A549 (cell line): ENCODE results near the gene MEDAG. TPM values are rescaled to one million over a fixed set of nuclear protein-coding genes. Genes with fewer than 3 reads are reported as not detected.

Source experiments
- ATAC-seq, 2 experiments: fragments of 200-7000 bp in 1 of 2; fragments of >200 bp in 1 of 2; cut with Nextera tagmentation in 1 of 2; cut with Tn5 transposase in 1 of 2; 3 replicates each; pipeline versions ENCODE4 v1.8.0 to v1.9.1; 2018 to 2020; ENCODE audit warnings: mild to moderate bottlenecking in 1 of 2, moderate library complexity in 1 of 2
- CTCF ChIA-PET: fragments of 300-600 bp; sonication (Branson Sonifier 250); formaldehyde crosslinking; extraction: SDS; loops from one replicate; lab custom pipeline; 2021; ENCODE audit warnings: antibody characterized with exemption, inconsistent platforms; lab: Yijun Ruan, JAX
- POLR2A ChIA-PET: fragments of 350-600 bp; formaldehyde crosslinking; extraction: SDS; loops from one replicate; lab custom pipeline; 2021; ENCODE audit warnings: antibody characterized with exemption, inconsistent platforms; lab: Yijun Ruan, JAX
- DNase-seq, 2 experiments: peaks; one replicate each; pipeline versions ENCODE4 v3.0.0 to v3.0.0-alpha.2; 2011 to 2016; ENCODE audit warnings: low read depth in 1 of 2, low spot score in 1 of 2
- FAIRE-seq: peaks from 2 replicates; lab custom pipeline; 2011; peaks lifted over from hg19 to GRCh38; lab: Jason Lieb, UNC
- H3K27ac ChIP-seq, 2 experiments: fragments of >200 bp; sonication (Bioruptor Twin); formaldehyde crosslinking; 3 replicates each; pipeline ENCODE4 v1.5.1; 2016 to 2017
- H3K4me1 ChIP-seq: fragments of >200 bp; sonication (Bioruptor Twin); formaldehyde crosslinking; 3 replicates; pipeline ENCODE4 v1.6.1; 2016
- H3K4me2 ChIP-seq: fragments of >200 bp; sonication (Bioruptor Twin); formaldehyde crosslinking; 3 replicates; pipeline ENCODE4 v1.6.1; 2016
- H3K4me3 ChIP-seq: fragments of >200 bp; sonication (Bioruptor Twin); formaldehyde crosslinking; 3 replicates; pipeline ENCODE4 v1.5.1; 2016
- H3K9me3 ChIP-seq: fragments of >200 bp; sonication (Bioruptor Twin); formaldehyde crosslinking; 3 replicates; pipeline ENCODE4 v1.6.1; 2016
- BCL3 ChIP-seq: fragments of >200 bp; sonication (Bioruptor Twin); formaldehyde crosslinking; IDR thresholded peaks from 3 replicates; pipeline ENCODE4 v1.6.1; 2016
- BHLHE40 ChIP-seq: IDR thresholded peaks from 2 replicates; pipeline ENCODE4 v1.6.1; 2012; ENCODE audit warnings: low read depth, low read length, inconsistent platforms
- CHD2 ChIP-seq: fragments of 150-350 bp; IDR thresholded peaks from 2 replicates; pipeline ENCODE4 v1.6.1; 2014; ENCODE audit warnings: low read length; ENCODE audit not compliant: partially characterized antibody
- CHD4 ChIP-seq: fragments of 200-600 bp; sonication (generic); IDR thresholded peaks from 2 replicates; pipeline ENCODE4 v1.6.1; 2016; ENCODE audit warnings: antibody characterized with exemption, mild to moderate bottlenecking, borderline replicate concordance
- EHF ChIP-seq: fragments of 250-450 bp; sonication (Bioruptor Pico); IDR thresholded peaks from 2 replicates; pipeline ENCODE4 v1.5.0; 2020; ENCODE audit warnings: mild to moderate bottlenecking
- ESRRA ChIP-seq: fragments of 150-350 bp; IDR thresholded peaks from 2 replicates; pipeline ENCODE4 v1.6.1; 2014; ENCODE audit warnings: mild to moderate bottlenecking, low read length, borderline replicate concordance
- FOSB ChIP-seq: fragments of 250-450 bp; sonication (Bioruptor Pico); IDR thresholded peaks from 2 replicates; pipeline ENCODE4 v1.5.0; 2020; ENCODE audit warnings: mild to moderate bottlenecking, moderate library complexity
- FOSL2 ChIP-seq, 2 experiments: fragments of 450-650 bp in 1 of 2; fragments of >200 bp in 1 of 2; sonication (Bioruptor Twin) in 1 of 2; formaldehyde crosslinking; IDR thresholded peaks; 2 replicates each; pipeline versions ENCODE4 v1.5.0 to v1.6.1; 2016 to 2020; ENCODE audit warnings: mild to moderate bottlenecking in 1 of 2, moderate library complexity in 1 of 2
- FOXS1 ChIP-seq: fragments of 250-450 bp; sonication (Bioruptor Pico); IDR thresholded peaks from 2 replicates; pipeline ENCODE4 v1.5.0; 2020; ENCODE audit warnings: mild to moderate bottlenecking, moderate library complexity
- HES2 ChIP-seq: fragments of >200 bp; sonication (Bioruptor Twin); formaldehyde crosslinking; IDR thresholded peaks from 2 replicates; pipeline ENCODE4 v1.6.1; 2016
- HOXA7 ChIP-seq: fragments of 250-450 bp; sonication (Bioruptor Pico); IDR thresholded peaks from 2 replicates; pipeline ENCODE4 v1.5.0; 2020; ENCODE audit warnings: mild to moderate bottlenecking, moderate library complexity
- JUNB ChIP-seq: fragments of >200 bp; sonication (Bioruptor Twin); formaldehyde crosslinking; IDR thresholded peaks from 2 replicates; pipeline ENCODE4 v1.6.1; 2016
- MAFK ChIP-seq: fragments of 450-650 bp; IDR thresholded peaks from 2 replicates; pipeline ENCODE4 v1.6.1; 2014; ENCODE audit not compliant: partially characterized antibody
- MAX ChIP-seq: IDR thresholded peaks from 2 replicates; pipeline ENCODE4 v1.6.1; 2012
- NFE2L2 ChIP-seq: fragments of 150-350 bp; conservative IDR thresholded peaks from 2 replicates; pipeline ENCODE4 v1.6.1; 2014; ENCODE audit warnings: low read length
- PHF8 ChIP-seq: fragments of 200-600 bp; sonication (generic); IDR thresholded peaks from 2 replicates; pipeline ENCODE4 v1.6.1; 2016; ENCODE audit warnings: low read depth, mild to moderate bottlenecking, antibody characterized with exemption, moderate library complexity, borderline replicate concordance
- POLR2A ChIP-seq: IDR thresholded peaks from 2 replicates; pipeline ENCODE4 v1.6.1; 2012; ENCODE audit warnings: mild to moderate bottlenecking, low read length
- RAD21 ChIP-seq, 2 experiments: fragments of >200 bp in 1 of 2; sonication (Bioruptor Twin) in 1 of 2; formaldehyde crosslinking in 1 of 2; IDR thresholded peaks in 1 of 2; conservative IDR thresholded peaks in 1 of 2; 2 replicates in 1 of 2; 3 replicates in 1 of 2; pipeline ENCODE4 v1.6.1; 2012 to 2018; ENCODE audit warnings: inconsistent platforms in 1 of 2
- RARB ChIP-seq: fragments of 250-450 bp; sonication (Bioruptor Pico); IDR thresholded peaks from 2 replicates; pipeline ENCODE4 v1.8.0; 2021; ENCODE audit warnings: mild to moderate bottlenecking, moderate library complexity
- ZC3H11A ChIP-seq: fragments of 450-650 bp; IDR thresholded peaks from 2 replicates; pipeline ENCODE4 v1.6.1; 2014; ENCODE audit warnings: antibody characterized with exemption, mild to moderate bottlenecking
- ZSCAN20 ChIP-seq: fragments of 250-450 bp; sonication (Bioruptor Pico); IDR thresholded peaks from 2 replicates; pipeline ENCODE4 v1.8.0; 2022; ENCODE audit warnings: mild to moderate bottlenecking, moderate library complexity
- WGBS: methylation state at CpG from one replicate; pipeline ENCODE4 v1.1.6; 2017; ENCODE audit errors: missing lambda C conversion rate; 5-methylcytosine and 5-hydroxymethylcytosine counted together
- polyA plus RNA-seq, 4 experiments: library from polyadenylated mRNA; depleted of rRNA in 3 of 4; stranded (reverse); fragments of >200 nt; fragmentation: RNase III in 1 of 4; extraction: RNeasy Plus Mini Kit Qiagen cat#74134 plus additional on column Dnase treatment in 1 of 4; gene quantifications; 2 replicates in 3 of 4; 3 replicates in 1 of 4; pipeline ENCODE4 v1.2.3, GENCODE V29; 2011 to 2017
- TF ChIP-seq, protein P1 (sequence below): fragments of 450-650 bp; IDR thresholded peaks from 2 replicates; pipeline ENCODE4 v1.6.1; 2014; ENCODE audit warnings: antibody characterized with exemption
- TF ChIP-seq, protein P2 (sequence below): fragments of 250-450 bp; sonication (Bioruptor Pico); IDR thresholded peaks from 2 replicates; pipeline ENCODE4 v1.5.0; 2020; ENCODE audit warnings: low read depth, mild to moderate bottlenecking, moderate library complexity
- TF ChIP-seq, protein P3 (sequence below): IDR thresholded peaks from 2 replicates; pipeline ENCODE4 v1.6.1; 2012; ENCODE audit warnings: low read depth, borderline replicate concordance

MEDAG gene
- polyA plus RNA-seq, 2 of the 4 experiments (the other 2 are of a cell fraction) = 0.21 TPM; not detected in 1

GRCh38 chr13:30866677-30867076 is 39.4 kb upstream of the MEDAG start:
- CTCF ChIA-PET = interaction anchor here (1.4 to 2.0 kb wide), 4 partner anchors 8 to 131 kb away, joined by 5 to 14 read pairs (median 8); no protein-coding TSS in a partner anchor
- POLR2A ChIA-PET = no interaction called here

GRCh38 chr13:30867089-30867669 is 38.9 kb upstream of the MEDAG start:
- H3K27ac ChIP-seq = no peak overlapping the region
- H3K9me3 ChIP-seq = no peaks in the 10 kb centered on the region
- no peak overlapping the region for H3K4me3 ChIP-seq
- WGBS = 63% methylated on average over 3 of the region's 3 CpGs
- peaks cover 17% of the 10 kb centered on the region for H3K4me1 ChIP-seq
- CTCF ChIA-PET = interaction anchor here (1.1 to 2.0 kb wide), 3 partner anchors 10 to 59 kb away, joined by 3 to 14 read pairs (median 3); no protein-coding TSS in a partner anchor
- TF ChIP-seq BCL3 (no peak), CHD2 (no peak), FOSL2 (IDR thresholded peaks at IDR 0.05) (no peak), FOSL2 (CRISPR knock-in tag; IDR thresholded peaks at IDR 0.05) (no peak), BHLHE40 (no peak), ZSCAN20 (CRISPR knock-in tag) (no peak), RARB (no peak), HOXA7 (CRISPR knock-in tag) (no peak), HES2 (no peak), MAX (no peak), FOXS1 (no peak), POLR2A (no peak)
- TF ChIP-seq, protein P1, sequence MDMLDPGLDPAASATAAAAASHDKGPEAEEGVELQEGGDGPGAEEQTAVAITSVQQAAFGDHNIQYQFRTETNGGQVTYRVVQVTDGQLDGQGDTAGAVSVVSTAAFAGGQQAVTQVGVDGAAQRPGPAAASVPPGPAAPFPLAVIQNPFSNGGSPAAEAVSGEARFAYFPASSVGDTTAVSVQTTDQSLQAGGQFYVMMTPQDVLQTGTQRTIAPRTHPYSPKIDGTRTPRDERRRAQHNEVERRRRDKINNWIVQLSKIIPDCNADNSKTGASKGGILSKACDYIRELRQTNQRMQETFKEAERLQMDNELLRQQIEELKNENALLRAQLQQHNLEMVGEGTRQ = no peak
- TF ChIP-seq, protein P2, sequence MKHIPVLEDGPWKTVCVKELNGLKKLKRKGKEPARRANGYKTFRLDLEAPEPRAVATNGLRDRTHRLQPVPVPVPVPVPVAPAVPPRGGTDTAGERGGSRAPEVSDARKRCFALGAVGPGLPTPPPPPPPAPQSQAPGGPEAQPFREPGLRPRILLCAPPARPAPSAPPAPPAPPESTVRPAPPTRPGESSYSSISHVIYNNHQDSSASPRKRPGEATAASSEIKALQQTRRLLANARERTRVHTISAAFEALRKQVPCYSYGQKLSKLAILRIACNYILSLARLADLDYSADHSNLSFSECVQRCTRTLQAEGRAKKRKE = no peak
- POLR2A ChIA-PET = no interaction called here
- DNase-seq (no peak), FAIRE-seq (no peak), ATAC-seq (no peak)
- H3K4me2 ChIP-seq = no peak overlapping the region

More at GRCh38 chr13:30866677-30867076, 39.4 kb upstream of the MEDAG start:
- Histone ChIP-seq H3K9me3 (no peaks in the 10 kb centered on the region), H3K4me2 (no peak overlapping the region), H3K4me3 (no peak overlapping the region), H3K4me1 (peaks cover 17% of the 10 kb centered on the region), H3K27ac (no peak overlapping the region)
- ATAC-seq = no peak
- WGBS = 50% methylated on average over 4 of the region's 4 CpGs
- DNase-seq = no peak
- no peak for FAIRE-seq
- TF ChIP-seq FOSL2 (IDR thresholded peaks at IDR 0.05) (no peak), FOSL2 (CRISPR knock-in tag; IDR thresholded peaks at IDR 0.05) (no peak), HOXA7 (CRISPR knock-in tag) (no peak), NFE2L2 (no peak), FOSB (CRISPR knock-in tag) (no peak)

GRCh38 chr13:30868799-30869470 is 37.1 kb upstream of the MEDAG start:
- no peaks in the 10 kb centered on the region for H3K9me3 ChIP-seq
- 78% methylated on average over 5 of the region's 5 CpGs for WGBS
- ChIA-PET CTCF (interaction anchor here (1.1 to 1.5 kb wide), 3 partner anchors 52 to 176 kb away, joined by 3 to 5 read pairs (median 3); no protein-coding TSS in a partner anchor), POLR2A (no interaction called here)
- FAIRE-seq (no peak), DNase-seq (no peak), ATAC-seq (no peak)
- no peak overlapping the region for H3K4me2 ChIP-seq
- TF ChIP-seq MAFK (no peak), RAD21 (conservative IDR thresholded peaks at IDR 0.05 in 1 of 2, IDR thresholded peaks at IDR 0.05 in 1 of 2) (no peak), ESRRA (no peak), CHD4 (no peak), JUNB (no peak), PHF8 (no peak), CHD2 (no peak), ZC3H11A (no peak), EHF (CRISPR knock-in tag) (no peak), RARB (no peak)
- TF ChIP-seq, protein P3, sequence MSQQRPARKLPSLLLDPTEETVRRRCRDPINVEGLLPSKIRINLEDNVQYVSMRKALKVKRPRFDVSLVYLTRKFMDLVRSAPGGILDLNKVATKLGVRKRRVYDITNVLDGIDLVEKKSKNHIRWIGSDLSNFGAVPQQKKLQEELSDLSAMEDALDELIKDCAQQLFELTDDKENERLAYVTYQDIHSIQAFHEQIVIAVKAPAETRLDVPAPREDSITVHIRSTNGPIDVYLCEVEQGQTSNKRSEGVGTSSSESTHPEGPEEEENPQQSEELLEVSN = no peak
- TF ChIP-seq, protein P1 = no peak
- H3K27ac ChIP-seq = no peak overlapping the region
- peaks cover 17% of the 10 kb centered on the region for H3K4me1 ChIP-seq
- H3K4me3 ChIP-seq = no peak overlapping the region
